ENCODE measurements around the gene TBC1D24.

The TBC1D24 gene

GRCh38 chr16:2489581-2489980 lies 14.7 kb downstream of the TBC1D24 start:
- Histone ChIP-seq H3K9ac (ENCODE audit: low read depth, low read length) (no peak overlapping the region), H3K79me2 (ENCODE audit: insufficient read depth, low read length) (peaks cover 51% of the 10 kb centered on the region), H3K4me3 (ENCODE audit: low read depth in 1 of 2, low read length in 2 of 2) (no peak overlapping the region), H2AFZ (ENCODE audit: low read depth, low read length) (no peak overlapping the region), H3K27me3 (ENCODE audit: insufficient read depth, low read length, poor library complexity) (no peaks in the 10 kb centered on the region), H3K4me2 (ENCODE audit: insufficient read depth, low read length) (no peak overlapping the region), H3K27ac (ENCODE audit: low read length) (no peak overlapping the region), H3K4me1 (ENCODE audit: insufficient read depth, low read length) (no peaks in the 10 kb centered on the region), H3K36me3 (ENCODE audit: insufficient read depth, low read length) (peaks cover 10% of the 10 kb centered on the region), H4K20me1 (ENCODE audit: insufficient read depth, low read length) (peaks cover 50% of the 10 kb centered on the region), H3K9me3 (ENCODE audit: insufficient read depth, low read length, severe bottlenecking) (no peaks in the 10 kb centered on the region)
- no peak for DNase-seq
- ATAC-seq (ENCODE audit: insufficient read depth, low read depth) = no peak
- no peak for TF ChIP-seq EZH2 (IDR thresholded peaks at IDR 0.05; ENCODE audit: borderline replicate concordance, low read depth, low read length, severe bottlenecking)
- no peak for TF ChIP-seq CTCF (IDR thresholded peaks at IDR 0.05; ENCODE audit: borderline replicate concordance, extremely low read depth, low read length, poor library complexity, severe bottlenecking)

- H3K9me3 ChIP-seq (ENCODE audit: insufficient read depth, low read length, severe bottlenecking) = no peaks in the 10 kb centered on the region
- DNase-seq = no peak
- no peak for TF ChIP-seq EZH2 (IDR thresholded peaks at IDR 0.05; ENCODE audit: borderline replicate concordance, low read depth, low read length, severe bottlenecking)
- no peak for TF ChIP-seq CTCF (IDR thresholded peaks at IDR 0.05; ENCODE audit: borderline replicate concordance, extremely low read depth, low read length, poor library complexity, severe bottlenecking)
- H3K36me3 ChIP-seq (ENCODE audit: insufficient read depth, low read length) = peaks cover 9% of the 10 kb centered on the region
- H4K20me1 ChIP-seq (ENCODE audit: insufficient read depth, low read length) = peaks cover 44% of the 10 kb centered on the region
- no peak overlapping the region for H3K4me3 ChIP-seq (ENCODE audit: low read depth in 1 of 2, low read length in 2 of 2)
- no peaks in the 10 kb centered on the region for H3K4me1 ChIP-seq (ENCODE audit: insufficient read depth, low read length)
- no peak for ATAC-seq (ENCODE audit: insufficient read depth, low read depth)
- peaks cover 45% of the 10 kb centered on the region for H3K79me2 ChIP-seq (ENCODE audit: insufficient read depth, low read length)
- no peak overlapping the region for H3K27ac ChIP-seq (ENCODE audit: low read length)
- no peaks in the 10 kb centered on the region for H3K27me3 ChIP-seq (ENCODE audit: insufficient read depth, low read length, poor library complexity)
- H3K9ac ChIP-seq (ENCODE audit: low read depth, low read length) = no peak overlapping the region
- no peak overlapping the region for H3K4me2 ChIP-seq (ENCODE audit: insufficient read depth, low read length)
- no peak overlapping the region for H2AFZ ChIP-seq (ENCODE audit: low read depth, low read length)
These were observed 15.5 kb downstream of the TBC1D24 start for GRCh38 chr16:2490190-2491105.

- Histone ChIP-seq H3K4me2 (ENCODE audit: insufficient read depth, low read length) (no peak overlapping the region), H3K9ac (ENCODE audit: low read depth, low read length) (no peak overlapping the region), H2AFZ (ENCODE audit: low read depth, low read length) (no peak overlapping the region), H3K36me3 (ENCODE audit: insufficient read depth, low read length) (peaks cover 25% of the 10 kb centered on the region), H3K79me2 (ENCODE audit: insufficient read depth, low read length) (peaks cover 33% of the 10 kb centered on the region), H3K27me3 (ENCODE audit: insufficient read depth, low read length, poor library complexity) (no peaks in the 10 kb centered on the region), H3K27ac (ENCODE audit: low read length) (no peak overlapping the region), H3K9me3 (ENCODE audit: insufficient read depth, low read length, severe bottlenecking) (no peaks in the 10 kb centered on the region), H3K4me3 (ENCODE audit: low read depth in 1 of 2, low read length in 2 of 2) (no peak overlapping the region), H4K20me1 (ENCODE audit: insufficient read depth, low read length) (peaks cover 26% of the 10 kb centered on the region), H3K4me1 (ENCODE audit: insufficient read depth, low read length) (no peaks in the 10 kb centered on the region)
- no peak for DNase-seq
- no peak for TF ChIP-seq EZH2 (IDR thresholded peaks at IDR 0.05; ENCODE audit: borderline replicate concordance, low read depth, low read length, severe bottlenecking)
- no peak for TF ChIP-seq CTCF (IDR thresholded peaks at IDR 0.05; ENCODE audit: borderline replicate concordance, extremely low read depth, low read length, poor library complexity, severe bottlenecking)
- ATAC-seq (ENCODE audit: insufficient read depth, low read depth) = no peak
These were observed 17.4 kb downstream of the TBC1D24 start for GRCh38 chr16:2492292-2492691.

Measured in DND-41 (cell line).